HG03571 (cell line): Measurements from ENCODE around the gene IFNAR2.
"Not testable (repeated sequence)": the region's sequence is repeated elsewhere in the genome, so short reads cannot be mapped to it uniquely, and the experiment has no call there.

Experiments used
- ATAC-seq: cut with Tn5 transposase; IDR thresholded peaks from one replicate; pipeline ENCODE4 v1.9.1; 2021; ENCODE audit not compliant: unreplicated experiment

The IFNAR2 gene

GRCh38 chr21:33241846-33242245 lies 12.1 kb downstream of the IFNAR2 start:
- no peak for ATAC-seq

GRCh38 chr21:33242846-33243245 lies 13.1 kb downstream of the IFNAR2 start:
- ATAC-seq = not testable (repeated sequence)

DNA sequence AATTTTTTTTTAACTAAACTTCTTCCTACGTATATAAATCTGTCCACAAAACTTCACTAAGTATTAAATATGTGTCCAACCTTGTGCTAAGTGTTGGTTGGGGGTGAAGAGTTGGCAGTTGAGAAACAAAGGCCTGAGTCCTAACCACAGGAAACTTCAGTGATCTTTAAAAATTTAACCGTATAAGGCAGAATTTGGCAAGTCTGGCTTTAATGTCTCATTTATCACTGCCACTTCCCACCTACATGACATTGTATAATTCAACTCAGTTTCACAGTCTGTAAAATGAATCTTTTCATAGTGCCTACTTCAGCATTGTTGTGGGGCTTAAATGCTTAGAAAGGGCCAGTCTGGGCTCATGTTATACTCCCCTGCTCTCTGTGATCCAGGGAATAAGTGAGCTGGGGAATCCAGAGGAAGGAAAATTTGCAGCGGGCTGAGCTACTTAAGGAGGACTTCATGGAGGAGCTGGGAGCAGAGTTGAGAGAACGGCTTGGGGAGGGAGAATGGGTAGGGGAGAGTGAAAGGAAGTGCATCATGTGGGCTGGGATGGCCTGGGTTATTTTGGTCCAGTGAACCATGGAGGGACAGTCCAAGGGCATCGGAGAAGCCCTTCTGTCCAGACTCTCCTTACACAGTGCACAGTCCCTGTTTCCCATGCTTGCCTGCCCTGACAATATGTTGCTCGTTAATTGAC lies 14.5 kb downstream of the IFNAR2 start:
- ATAC-seq = no peak

GRCh38 chr21:33244779-33245105 lies 15.0 kb downstream of the IFNAR2 start:
- ATAC-seq = no peak

DNA sequence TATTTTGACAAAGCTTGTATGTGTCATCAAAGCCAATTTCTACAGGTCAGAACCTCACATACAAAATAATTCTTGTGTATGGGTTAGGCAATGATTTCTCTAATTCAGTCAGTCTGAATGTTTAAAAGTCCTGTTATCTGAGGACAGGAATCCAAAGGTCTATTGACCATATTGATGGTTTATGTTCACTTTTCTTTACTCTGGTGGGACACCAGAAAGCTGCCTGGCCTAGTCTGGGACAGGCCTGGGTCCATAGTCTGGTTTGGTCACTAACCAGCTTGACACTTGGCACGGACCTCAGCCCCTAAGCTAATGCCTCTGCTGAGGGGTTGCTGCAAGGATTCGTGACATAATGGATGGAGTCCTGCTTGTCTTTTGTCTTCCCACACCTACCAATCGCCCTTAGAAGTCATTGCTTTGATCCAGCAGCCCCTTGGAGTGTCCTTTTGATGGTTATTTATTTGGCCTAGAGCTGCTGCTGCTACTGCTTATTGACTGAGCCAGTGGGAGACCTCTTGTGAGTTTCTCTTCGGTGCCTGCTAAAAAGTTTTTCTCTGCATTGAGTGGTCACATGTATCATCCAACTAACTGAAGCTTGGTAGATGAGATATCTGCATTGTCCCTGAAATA lies 15.7 kb downstream of the IFNAR2 start:
- ATAC-seq = no peak

- no peak for ATAC-seq
These were observed 16.8 kb downstream of the IFNAR2 start for GRCh38 chr21:33246506-33246905.

DNA sequence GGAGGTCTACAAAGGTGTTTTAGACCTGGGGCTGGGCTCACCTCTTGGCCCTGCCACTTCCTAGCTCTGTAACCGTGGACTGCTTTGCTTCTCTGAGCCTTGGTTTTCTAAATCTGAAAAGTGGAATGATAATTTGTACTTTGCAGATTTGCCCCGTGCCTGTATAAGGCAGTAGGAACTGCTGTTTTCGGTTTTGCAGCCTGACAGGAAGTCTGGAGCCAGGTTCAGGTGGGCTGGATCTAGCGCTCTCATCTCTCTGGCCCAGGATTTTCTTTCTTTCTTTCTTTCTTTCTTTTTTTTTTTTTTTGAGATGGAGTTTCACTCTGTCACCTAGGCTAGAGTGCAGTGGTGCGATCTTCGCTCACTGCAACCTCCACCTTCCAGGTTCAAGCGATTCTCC lies 17.2 kb downstream of the IFNAR2 start:
- no peak for ATAC-seq

DNA sequence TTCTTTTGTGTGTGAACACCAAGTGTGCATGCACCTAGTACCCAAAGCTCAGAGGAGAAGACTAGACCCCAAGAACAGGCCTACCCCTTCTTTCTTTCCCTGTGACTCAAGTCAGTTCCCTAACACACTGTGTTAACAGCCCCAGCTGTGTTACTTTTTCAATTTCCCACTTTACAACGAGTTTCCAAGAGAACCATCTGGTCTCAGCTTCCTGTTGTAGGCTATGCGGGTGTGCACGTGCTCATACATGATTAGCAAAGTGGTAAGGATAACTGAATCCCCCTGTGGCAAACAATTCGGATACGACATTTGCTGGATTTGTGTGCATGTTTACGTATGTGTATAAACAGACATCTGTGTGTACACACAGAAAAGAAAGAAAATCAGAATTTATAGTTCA lies 17.9 kb downstream of the IFNAR2 start:
- ATAC-seq = no peak

DNA sequence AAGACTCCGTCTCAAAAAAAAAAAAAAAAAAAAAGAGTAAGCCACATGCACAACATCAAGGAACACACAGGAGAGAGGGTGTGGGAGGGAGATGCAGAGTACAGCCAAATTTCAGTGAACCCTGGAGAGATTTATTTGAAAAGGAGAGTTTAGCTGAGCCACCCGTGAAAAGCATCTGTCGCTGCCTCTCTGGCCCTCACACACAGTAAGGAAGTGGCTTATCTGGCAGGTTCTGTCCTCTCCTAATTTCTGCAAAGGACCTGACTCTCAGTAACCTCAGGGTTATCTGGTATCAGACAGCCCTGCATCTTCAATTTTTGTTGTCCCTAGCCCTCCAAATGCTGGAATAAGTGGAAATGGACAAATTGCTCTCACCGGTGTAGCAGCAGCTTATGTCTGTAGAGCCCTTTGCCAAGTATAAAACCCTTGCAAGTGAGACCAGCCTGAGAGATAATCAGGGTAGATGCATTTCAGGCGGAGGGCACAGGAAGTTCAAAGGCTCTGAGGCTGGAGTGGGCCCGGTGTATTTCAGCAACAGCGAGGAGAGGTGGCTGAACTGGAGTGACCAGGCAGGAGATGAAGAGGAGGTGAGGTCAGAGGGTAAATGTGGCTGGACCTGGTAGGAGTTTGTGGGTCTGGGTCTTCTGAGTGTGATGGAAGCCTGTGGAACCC lies 19.7 kb downstream of the IFNAR2 start:
- ATAC-seq = no peak

DNA sequence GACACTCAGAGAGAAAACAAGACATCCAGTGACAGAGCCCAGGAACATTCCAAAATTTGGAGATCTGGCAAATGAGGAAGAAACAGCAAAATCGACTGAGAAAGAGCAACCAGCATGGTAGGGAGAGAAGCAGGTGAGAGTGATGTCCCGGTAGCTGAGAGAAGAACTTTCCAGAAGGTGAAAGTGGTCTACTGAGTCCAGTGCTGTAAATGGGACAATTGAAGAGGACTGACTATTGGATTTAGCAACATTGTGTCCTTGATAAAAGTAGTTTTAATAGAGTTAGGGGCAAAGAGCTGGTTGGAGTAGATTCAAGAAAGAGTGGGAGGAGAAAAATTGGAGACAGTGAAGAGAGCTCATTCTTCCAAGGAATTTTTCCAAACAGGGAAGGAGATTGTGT lies 21.4 kb downstream of the IFNAR2 start:
- no peak for ATAC-seq

GRCh38 chr21:33253382-33253781 lies 23.6 kb downstream of the IFNAR2 start:
- not testable (repeated sequence) for ATAC-seq

DNA sequence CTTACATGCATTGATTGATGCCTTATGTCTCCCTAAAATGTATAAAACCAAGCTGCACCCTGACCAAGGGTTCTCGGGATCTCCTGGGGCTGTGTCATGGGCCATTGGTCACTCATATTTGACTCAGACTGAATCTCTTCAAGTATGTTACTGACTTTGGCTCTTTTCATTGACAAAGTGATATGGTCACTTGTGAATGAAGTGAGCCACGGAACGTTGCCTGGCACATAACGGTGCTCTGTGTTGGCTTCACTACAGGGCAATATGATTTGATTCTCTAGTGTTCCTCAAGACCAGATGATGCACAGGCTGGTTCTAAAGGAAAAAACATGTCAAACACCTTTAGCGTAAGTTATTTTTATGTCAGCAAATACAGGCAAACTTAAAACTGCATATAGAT lies 25.0 kb downstream of the IFNAR2 start:
- no peak for ATAC-seq

- ATAC-seq = no peak
These were observed 25.7 kb downstream of the IFNAR2 start for GRCh38 chr21:33255404-33255803.

GRCh38 chr21:33256019-33256418 lies 26.3 kb downstream of the IFNAR2 start:
- ATAC-seq = no peak

GRCh38 chr21:33257094-33257803 lies 27.5 kb downstream of the IFNAR2 start:
- no peak for ATAC-seq

DNA sequence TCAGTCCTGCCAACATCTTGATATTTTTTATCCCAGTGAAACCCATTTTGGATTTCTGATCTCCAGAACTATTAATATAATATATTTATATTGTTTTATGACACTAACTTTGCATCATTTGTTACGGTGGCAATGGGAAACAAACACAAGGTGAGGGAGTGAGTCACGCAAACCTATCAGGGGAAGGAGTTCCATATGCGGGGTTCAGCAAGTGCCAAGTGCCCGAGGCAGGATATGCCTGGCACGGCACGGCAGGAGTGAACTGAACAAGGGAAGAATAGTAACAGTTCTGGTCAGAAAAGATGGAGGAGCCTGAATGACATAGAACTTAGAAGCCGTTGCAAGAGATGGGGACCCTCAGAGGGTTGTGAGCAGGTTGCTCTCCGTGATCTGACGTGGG lies 28.7 kb downstream of the IFNAR2 start:
- no peak for ATAC-seq

- no peak for ATAC-seq
These were observed 29.7 kb downstream of the IFNAR2 start for GRCh38 chr21:33259428-33259827.

DNA sequence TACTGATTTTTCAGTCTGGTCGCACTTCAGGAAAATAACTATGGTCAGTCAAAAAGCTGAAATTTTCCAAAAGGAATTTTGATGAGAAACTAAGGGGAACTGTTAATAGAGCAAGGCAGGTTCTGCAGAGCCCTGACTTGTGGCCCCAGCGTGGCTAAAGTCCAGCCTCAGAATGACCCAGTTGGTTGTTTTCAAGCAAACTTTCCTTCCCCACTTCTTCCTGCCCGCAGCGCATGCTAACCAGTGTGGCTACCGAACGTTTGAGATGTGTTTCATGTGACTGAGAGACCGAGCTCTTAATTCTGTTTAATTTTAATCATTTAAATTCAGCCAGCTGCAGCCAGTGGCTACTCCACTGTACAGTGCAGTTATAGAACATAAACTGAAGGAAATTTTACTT lies 30.3 kb downstream of the IFNAR2 start:
- ATAC-seq = no peak

- ATAC-seq = no peak
These were observed 31.9 kb downstream of the IFNAR2 start for GRCh38 chr21:33261635-33262034.

DNA sequence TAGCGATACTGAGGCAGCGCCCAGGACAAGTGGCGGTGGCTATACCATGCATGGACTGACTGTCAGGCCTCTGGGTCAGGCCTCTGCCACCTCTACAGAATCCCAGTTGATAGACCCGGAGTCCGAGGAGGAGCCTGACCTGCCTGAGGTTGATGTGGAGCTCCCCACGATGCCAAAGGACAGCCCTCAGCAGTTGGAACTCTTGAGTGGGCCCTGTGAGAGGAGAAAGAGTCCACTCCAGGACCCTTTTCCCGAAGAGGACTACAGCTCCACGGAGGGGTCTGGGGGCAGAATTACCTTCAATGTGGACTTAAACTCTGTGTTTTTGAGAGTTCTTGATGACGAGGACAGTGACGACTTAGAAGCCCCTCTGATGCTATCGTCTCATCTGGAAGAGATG lies 33.2 kb downstream of the IFNAR2 start:
- no peak for ATAC-seq

GRCh38 chr21:33264561-33264960 lies 34.8 kb downstream of the IFNAR2 start:
- ATAC-seq = no peak

DNA sequence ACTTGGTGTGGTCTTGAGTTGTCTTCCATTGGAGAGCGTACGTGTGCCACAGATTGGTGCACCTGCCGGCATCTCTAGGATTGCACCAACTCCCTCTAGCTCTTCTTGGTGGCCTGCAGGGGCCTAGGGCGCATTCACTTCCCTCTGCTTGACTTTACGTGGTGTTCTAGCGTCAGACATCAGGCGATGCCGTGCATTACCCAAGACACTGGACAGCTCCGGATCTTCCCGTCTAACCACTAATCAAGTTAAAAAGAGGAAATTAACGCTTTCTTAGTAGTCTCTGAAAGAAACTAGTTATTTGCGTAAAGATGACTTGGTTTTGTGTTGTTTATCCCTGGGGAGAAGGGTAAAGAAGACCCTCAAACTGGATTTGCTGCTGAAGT lies 35.9 kb downstream of the IFNAR2 start:
- ATAC-seq = peak; percentile 40
